ENCODE measurements around the gene ATRNL1.
"Not testable (repeated sequence)": the region's sequence is repeated elsewhere in the genome, so short reads cannot be mapped to it uniquely, and the experiment has no call there.

The ATRNL1 gene

DNA sequence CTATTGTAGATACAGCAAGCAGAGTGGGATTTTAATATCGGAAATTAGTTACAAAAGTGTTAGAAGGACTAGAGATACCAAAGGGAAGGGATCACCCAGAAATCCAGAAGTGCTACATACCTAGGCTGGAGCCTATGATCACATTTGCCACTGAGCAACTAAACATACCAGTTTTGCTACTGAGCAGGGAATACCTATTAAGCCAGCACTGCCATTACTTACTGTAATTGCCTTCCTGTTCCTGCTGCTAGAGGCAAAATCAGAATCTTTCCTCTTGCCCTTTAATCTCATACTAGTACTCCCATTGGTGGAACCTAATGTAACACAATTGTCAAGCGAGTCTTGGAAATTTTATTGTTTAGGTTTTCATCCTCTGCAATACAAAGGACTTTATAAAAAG lies 121.7 kb downstream of the ATRNL1 start:
- no peak for DNase-seq (ENCODE audit: low read depth)

DNA sequence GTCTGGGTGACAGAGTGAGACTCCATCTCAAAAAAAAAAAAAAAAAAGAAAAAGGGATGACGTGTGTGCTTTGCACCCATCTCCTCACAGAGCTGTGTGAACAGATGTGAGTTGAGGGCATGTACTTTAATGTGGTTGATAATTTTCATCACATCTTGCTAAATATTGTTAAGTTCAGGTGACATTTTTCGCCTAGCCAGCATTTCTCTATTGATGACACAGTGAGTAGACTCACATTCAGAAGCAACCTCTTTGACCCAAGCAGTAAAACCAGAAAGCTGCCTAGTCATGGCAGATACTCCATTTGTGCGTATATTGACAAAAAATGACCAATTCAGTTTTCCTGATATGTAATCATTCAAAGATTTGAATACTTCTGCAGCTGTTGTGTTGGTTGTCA lies 126.0 kb downstream of the ATRNL1 start:
- DNase-seq (ENCODE audit: low read depth), result no peak

DNA sequence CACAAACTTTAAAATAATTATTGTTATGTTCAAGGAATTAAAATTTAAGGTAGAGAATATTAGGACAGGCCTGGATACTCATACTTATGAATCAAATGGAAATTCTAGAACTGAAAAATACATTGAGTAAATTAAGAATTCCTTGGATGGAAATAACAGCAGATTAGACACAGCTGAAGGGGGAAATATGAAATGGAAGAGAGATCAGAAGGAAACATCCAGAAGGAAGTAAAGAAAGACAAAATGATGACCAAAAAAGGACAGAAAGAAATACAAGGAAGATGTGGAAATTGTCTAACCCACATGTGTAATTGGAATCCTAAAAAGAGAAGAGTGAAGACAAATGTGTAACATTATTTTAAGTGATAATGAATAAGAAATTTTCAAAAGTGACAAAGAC lies 128.9 kb downstream of the ATRNL1 start:
- DNase-seq (ENCODE audit: low read depth), result no peak

DNA sequence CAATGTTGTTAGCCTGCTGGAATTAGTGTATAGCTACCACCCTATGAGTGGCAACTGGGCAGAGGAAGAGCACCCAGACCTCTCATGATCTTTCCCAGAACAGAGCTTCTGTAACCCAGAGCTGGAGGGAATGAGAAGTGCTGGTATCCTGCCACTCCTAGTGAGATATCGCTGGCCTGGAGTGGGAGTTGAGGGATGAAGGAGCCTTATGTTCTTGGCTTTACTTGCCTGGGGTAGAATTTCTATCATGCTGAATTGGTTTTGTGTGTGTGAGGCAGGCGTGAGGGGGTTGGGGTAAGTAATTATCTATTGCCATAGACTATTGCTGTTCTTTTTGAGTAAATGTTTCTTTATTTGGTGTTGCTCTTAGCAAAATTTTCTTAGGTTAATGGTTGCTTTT lies 146.6 kb downstream of the ATRNL1 start:
- DNase-seq (ENCODE audit: low read depth), result no peak

DNA sequence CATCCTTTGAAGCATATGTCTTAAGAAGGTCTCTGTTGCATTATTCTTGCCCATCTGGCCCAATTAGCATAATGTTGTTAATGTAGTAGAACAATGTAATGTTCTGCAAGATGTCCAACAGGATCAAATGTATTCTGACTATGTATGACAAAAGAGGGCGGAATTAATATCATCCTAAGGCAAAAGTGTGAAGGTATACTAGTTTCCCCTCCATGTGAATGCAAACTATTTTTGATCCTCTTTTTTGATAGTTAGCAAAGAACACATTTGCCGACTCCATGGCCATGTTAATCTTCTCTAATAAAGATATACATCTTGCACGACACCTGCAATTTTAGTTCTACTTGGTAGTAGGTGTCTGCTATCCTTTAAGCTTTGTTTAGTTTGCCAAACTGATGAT lies 157.6 kb downstream of the ATRNL1 start:
- no peak for DNase-seq (ENCODE audit: low read depth)

DNA sequence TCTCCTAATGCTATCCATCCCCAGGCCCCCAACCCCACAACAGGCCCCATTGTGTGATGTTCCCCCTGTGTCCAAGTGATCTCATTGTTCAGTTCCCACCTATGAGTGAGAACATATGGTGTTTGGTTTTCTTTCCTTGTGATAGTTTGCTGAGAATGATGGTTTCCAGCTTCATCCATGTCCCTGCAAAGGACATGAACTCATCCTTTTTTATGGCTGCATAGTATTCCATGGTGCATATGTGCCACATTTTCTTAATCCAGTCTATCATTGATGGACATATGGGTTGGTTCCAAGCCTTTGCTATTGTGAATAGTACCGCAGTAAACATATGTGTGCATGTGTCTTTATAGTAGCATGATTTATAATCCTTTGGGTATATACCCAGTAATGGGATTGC lies 160.6 kb downstream of the ATRNL1 start:
- DNase-seq (ENCODE audit: low read depth), result not testable (repeated sequence)

DNA sequence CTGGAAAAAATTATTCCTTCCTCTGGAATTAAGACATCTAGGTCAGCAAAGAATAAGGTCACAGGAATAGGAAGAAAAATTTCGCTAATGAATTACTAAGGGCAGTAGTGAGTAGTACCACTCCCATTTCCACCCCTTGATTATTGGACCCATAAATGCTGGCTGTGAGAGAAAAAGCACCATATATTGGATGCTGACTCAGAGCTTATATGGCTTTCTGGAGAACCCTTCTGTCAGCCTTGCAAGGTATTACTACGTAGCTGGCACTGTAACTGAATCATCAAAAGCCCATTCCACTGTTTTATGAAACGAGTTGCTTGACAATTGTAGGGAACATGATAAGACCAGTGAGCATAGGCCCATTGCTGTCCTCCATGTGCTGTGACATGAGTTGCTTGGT lies 179.3 kb downstream of the ATRNL1 start:
- DNase-seq (ENCODE audit: low read depth), result no peak

DNA sequence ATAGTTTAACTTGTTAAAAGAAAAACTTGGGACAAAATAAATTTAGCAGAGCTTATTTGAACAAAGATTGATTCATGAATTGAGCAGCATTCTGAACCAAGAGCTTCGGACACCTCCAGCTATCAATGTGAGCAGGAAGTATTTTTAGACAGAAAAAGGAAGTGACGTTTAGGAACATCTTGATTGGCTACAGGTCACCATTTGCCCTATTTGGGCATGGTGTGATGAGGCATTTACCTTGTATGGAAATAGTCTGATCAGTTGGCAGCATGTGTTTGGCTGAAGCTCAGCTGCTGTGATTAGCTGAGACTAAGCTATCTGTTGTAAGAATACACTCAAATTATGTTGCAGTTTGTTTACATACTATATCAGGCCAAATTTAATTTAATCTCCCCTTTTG lies 185.1 kb downstream of the ATRNL1 start:
- DNase-seq (ENCODE audit: low read depth), result no peak

DNA sequence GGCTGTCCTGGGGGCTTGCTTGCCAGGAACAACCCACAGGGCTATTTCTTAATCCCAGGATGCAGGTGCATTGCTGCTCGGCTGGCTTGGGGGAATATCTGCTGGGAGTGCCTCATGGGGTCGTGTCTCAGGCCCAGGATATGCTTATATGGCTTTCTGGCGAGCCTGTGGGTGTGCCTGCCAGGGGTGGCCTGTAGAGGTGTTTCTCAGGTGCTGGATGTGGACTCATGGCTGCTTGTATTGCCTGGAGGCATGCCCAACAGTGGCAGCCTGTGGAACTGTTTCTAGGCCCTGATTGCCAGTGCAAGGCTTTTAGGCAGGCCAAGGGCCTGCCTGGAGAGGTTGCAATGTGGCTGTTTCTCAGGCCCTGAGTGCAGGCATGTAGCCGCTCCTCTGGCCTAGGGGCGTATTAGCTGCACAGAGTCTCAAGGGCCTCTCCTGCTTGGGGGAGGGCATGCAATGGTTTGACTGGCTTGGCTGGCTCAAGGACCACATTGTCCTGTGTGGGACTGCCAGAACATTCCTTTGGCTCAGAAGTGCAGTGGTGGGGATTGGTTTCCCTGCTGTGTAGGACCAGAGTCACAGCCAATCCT lies 202.1 kb downstream of the ATRNL1 start:
- DNase-seq (ENCODE audit: low read depth), result no peak

DNA sequence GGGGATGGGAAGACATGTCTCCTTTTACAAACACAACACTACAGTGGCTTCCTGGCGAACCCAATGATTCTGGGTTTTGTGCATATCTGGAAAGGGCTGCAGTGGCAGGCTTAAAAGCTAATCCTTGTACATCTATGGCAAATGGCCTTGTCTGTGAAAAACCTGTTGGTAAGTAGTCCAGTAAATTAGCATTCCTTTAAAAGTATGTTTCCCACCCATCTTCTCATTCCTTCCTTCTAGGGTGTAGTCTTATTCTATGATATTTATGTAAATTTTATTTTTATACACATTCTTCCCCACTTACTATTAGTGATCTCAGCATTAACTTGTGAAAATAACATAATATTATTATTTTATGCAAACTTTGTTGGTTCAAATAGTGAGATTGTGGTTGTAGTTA lies 206.9 kb downstream of the ATRNL1 start:
- no peak for DNase-seq (ENCODE audit: low read depth)

DNA sequence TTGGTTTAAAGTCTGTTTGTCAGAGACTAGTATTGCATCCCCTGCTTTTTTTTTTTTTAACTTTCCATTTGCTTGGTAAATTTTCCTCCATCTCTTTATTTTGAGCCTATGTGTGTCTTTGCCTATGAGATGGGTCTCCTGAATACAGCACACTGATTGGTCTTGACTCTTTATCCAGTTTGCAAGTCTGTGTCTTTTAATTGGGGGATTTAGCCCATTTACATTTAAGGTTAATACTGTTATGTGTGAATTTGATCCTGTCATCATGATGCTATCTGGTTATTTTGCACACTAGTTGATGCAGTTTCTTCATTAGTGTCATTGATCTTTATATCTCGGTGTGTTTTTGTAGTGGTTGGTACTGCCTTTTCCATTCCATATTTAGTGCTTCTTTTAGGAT lies 226.5 kb downstream of the ATRNL1 start:
- not testable (repeated sequence) for DNase-seq (ENCODE audit: low read depth)

DNA sequence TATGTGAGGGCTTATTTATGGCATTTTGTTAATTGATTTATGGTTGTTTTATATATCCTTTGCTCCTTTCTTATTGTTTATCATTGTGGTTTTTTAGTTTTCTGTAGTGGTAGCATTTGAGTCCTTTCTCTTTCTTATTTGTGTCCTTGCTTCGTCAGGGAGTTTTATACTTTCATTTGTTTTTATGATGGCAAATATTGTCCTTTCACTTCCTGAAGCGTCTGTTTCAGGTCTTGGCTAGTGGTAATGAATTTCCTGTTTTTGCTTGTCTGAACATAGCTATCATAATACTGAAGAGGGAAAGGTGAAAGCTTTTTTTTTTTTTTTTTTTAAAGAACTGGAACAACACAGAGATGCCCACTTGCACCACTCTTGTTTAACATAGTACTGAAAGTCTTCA lies 228.2 kb downstream of the ATRNL1 start:
- DNase-seq (ENCODE audit: low read depth), result no peak

DNA sequence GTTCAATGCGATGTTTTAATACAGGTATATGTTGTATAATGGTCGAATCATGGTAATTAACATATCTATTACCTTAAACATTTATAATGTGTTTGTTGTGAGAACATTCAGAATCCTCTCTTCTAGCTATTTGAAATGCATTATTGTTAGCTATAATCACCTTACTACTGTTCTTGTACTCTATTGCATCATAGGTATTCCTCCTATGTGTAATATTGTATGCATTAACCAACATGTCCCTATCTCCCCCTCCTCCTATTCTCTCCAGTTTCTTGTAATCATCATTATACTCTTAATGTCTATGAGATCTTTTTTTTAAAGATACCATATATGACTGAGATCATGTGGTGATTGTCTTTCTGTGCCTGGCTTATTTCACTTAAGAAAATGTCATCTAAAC lies 235.2 kb downstream of the ATRNL1 start:
- DNase-seq (ENCODE audit: low read depth), result no peak

DNA sequence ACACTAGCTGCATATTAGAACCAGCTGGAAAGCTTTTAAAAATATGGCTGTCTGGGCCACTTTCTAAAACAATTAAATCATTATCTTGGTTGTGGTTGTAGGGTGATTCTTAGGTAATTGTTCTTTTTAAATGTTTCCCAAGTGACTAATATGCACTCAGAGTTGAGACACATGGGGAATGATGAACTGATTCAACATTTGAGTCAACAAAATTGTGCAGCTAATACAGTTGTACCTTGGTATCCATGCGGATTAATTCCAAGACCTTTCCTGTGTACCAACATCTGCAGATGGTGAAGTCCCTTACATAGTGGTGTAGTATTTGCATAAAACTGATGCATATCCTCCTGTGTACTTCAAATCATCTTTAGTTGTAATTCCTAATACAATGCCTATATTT lies 242.2 kb downstream of the ATRNL1 start:
- DNase-seq (ENCODE audit: low read depth), result no peak

DNA sequence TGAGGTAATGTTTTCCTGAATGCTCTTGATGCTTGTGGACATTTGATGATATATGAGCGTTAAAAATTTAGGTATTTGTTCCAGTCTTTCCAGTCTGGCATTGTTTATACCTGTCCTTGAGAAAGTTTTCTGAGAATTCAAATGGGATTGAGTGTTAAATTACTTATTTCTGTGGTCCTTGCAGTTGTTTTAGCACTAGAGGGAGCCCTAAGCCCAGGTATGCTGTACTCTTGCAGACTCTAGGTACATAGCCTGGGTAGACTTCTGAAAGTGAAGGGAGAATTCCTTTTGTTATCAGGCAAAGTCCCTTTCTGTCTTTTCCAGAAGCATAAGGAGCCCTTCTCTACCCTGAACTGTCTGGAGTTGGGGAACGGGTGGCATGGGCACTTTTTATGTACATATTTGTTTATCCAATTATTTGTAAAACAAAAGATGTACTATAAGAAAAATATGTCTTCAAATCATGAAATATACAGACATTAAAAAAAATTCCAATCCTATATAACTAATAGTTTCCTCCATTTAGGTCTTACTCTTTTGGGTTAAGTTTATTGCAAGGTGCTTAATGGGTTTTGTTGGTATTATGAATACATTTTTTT lies 262.1 kb downstream of the ATRNL1 start:
- no peak for DNase-seq (ENCODE audit: low read depth)

DNA sequence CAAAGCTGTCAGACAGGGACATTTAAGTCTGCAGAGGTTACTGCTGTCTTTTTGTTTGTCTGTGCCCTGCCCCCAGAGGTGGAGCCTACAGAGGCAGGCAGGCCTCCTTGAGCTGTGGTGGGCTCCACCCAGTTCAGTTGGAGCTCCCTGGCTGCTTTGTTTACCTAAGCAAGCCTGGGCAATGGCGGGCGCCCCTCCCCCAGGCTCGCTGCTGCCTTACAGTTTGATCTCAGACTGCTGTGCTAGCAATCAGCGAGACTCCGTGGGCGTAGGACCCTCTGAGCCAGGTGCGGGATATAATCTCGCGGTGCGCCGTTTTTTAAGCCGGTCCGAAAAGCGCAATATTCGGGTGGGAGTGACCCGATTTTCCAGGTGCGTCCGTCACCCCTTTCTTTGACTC lies 274.8 kb downstream of the ATRNL1 start:
- DNase-seq (ENCODE audit: low read depth), result not testable (repeated sequence)

DNA sequence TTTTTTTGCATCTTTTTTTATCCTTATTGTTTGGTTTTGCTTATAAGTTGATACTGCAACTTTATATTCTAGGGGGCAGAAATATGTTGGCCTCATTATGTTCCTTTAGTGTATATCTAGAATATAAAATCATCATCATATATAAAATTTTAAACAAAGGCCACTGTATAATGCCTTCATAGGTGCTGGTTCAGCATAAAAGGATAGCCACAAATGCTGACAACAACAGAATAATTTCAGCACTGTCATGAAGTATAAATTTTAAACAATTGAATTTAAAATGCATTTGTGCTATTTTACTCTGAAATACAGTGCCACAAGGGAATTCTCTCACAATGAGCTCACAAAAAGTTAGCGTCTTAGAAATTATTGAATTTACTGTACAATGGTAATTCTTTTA lies 285.9 kb downstream of the ATRNL1 start:
- DNase-seq (ENCODE audit: low read depth), result no peak

DNA sequence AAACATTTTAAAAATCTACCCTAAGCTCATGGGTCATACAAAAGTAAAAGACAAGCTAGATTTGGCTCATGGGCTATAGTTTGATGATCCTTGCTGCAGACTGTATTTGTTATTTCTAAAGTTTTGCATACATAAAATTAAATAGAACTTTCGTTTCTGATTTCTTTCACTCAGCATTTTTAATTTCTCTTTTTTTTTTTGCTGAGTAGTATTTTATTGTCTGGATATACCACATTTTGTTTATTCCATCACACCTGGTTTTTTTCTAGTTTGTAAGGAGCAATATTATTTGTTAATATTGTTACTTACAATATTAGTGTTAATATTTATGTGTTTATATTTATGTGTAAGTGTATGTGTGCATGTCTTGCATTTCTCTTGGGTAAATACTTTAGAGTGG lies 291.5 kb downstream of the ATRNL1 start:
- no peak for DNase-seq (ENCODE audit: low read depth)

DNA sequence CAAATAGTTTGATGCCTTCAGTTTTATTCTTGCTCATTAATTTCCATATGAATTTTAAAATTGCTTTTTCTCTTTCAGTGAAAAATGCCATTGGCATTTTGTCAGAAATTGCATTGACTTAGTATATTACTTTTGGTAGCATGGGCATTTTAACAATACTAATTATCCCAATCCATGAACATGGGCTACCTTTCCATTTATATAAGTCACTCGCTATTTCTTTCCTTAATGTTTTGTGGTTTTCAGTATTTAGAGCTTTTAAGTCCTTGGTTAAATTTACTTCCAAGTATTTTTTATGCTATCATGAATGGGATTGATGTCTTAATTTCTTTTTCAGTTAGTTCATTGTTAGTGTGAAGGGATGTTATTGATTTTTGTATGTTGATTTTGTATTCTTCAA lies 297.4 kb downstream of the ATRNL1 start:
- DNase-seq (ENCODE audit: low read depth), result no peak

DNA sequence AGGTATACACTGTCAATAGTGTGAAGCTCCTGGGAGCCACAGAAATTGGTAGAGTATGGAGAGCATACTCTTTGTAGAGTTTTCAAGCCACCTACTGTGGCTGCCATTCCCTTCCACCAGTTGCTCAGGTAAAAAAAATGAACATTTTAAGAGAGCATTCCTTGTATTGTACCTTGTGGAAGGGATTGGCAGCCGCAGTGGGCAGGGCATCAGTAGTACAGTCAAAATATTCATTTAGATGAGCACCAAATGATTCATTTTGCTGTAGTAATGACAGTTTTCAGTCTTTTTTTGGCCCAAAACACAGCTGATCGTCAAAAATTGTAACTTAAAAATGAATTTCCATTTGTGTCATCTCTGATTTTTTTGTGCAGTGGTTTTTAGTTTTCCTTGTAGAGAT lies 304.9 kb downstream of the ATRNL1 start:
- DNase-seq (ENCODE audit: low read depth), result no peak

DNA sequence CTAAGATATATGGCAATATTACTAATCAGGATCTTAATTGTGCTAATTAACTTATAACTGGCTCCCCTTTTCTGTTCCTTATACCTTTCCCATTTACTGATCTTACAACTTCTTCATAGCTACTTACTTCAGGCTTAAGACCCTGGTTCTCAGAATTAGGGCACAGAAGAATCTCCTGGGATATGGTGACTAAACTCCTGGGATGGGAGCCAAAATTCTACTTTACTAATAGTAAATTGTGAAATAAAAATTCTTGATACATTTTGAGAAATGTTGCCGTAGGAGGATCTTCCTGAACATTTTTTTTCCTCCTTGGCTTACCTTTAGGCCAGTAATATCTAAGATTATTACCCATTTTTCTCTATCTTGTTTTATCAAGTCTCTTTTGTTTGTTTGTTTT lies 309.5 kb downstream of the ATRNL1 start:
- no peak for DNase-seq (ENCODE audit: low read depth)

DNA sequence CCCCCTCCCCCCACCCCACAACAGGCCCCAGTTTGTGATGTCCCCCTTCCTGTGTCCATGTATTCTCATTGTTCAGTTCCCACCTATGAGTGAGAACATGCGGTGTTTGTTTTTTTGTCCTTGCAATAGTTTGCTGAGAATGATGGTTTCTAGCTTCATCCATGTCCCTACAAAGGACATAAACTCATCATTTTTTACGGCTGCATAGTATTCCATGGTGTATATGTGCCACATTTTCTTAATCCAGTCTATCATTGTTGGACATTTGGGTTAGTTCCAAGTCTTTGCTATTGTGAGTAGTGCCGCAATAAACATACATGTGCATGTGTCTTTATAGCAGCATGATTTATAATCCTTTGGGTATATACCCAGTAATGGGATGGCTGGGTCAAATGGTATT lies 312.7 kb downstream of the ATRNL1 start:
- DNase-seq (ENCODE audit: low read depth), result not testable (repeated sequence)

DNA sequence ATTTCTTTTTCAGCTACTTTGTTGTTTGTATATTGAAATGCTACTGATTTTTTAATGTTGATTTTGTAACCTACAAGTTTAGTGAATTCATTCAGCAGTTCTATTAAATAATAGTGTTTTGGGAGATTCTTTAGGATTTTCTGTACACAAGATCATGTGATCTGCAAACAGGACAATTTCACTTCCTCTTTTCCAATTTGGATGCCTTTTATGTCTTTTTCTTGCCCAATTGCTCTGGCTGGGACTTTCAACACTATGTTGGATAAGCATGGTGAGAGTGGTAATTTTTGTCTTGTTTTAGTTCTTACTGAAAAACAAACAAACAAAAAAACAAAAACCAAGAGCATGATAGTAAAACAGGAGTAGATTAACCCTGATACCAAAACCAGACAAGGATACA lies 316.2 kb downstream of the ATRNL1 start:
- no peak for DNase-seq (ENCODE audit: low read depth)

DNA sequence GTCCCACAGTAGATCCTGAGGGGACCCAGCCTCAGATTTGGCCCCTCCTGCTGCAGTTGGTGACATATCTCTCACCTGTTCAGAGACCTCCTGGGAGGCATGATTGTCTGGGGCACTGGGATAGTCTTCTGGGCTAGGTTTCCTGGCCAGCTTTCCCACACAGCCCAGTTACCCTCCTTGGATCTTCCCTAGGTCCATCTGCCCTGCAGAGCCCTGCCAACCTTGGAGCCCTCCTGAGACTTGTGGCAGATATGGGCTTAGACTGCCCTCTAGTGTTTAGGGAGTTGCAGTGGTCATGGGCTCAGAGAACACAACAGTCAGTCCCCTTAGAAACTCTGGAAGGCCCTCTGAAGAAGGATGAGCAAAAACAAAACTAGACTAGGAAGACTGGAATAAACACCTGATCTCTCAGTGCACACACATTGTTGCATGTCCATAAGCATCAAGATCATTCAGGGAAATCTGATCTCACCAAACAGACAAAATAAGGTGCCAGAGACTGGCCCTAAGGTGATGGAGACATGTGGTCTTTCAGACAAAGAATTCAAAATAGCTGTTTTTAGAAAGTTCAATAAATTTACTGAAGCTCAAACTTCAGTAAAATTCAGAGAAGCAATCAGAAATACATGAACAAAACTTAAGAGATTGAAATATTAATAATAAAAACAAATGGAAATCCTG lies 324.6 kb downstream of the ATRNL1 start:
- DNase-seq (ENCODE audit: low read depth), result no peak
